Measurements from ENCODE around the gene CDH13.

DNA sequence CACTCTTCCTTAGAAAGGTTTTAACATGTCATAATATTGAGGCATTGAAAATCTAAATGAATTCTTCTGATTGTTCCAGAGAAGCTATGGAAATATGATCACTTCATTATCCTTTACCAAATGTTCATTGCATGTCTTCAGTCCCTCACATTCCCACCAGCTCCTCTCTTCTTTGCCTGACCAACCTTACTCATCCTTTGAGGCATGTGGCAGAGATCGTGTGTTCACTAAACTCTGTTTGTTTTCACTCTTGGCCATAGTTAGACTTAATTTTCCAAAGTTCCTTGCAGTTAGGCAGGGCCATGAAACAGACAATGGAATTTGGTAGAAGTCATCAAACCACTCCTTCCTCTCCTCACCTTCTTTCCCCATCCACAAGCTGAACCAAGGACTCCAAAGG is 914.5 kb downstream of the CDH13 start:
- TF ChIP-seq ZNF658 (tag by site-specific recombination; IDR thresholded peaks at IDR 0.05) = no peak
- TF ChIP-seq CTCF (tag by site-specific recombination; IDR thresholded peaks at IDR 0.05) = no peak
- TF ChIP-seq ZNF707 (tag by site-specific recombination; IDR thresholded peaks at IDR 0.05) = no peak

Measured in HEK293 (cell line).